IgD-negative memory B cell (primary cell): ENCODE results near the gene FXYD6. TPM values are rescaled to one million over a fixed set of nuclear protein-coding genes. Genes with fewer than 3 reads are reported as not detected.

Experiments
- H3K27ac Mint-ChIP-seq, 3 donors: one replicate each; pipeline ENCODE4 v1.8.0; 2020 to 2022; ENCODE audit warnings: mild to moderate bottlenecking in 3 of 3, mixed read lengths in 3 of 3, moderate library complexity in 1 of 3
- H3K27me3 Mint-ChIP-seq: one replicate; pipeline ENCODE4 v1.8.0; 2021; ENCODE audit warnings: mixed read lengths
- H3K36me3 Mint-ChIP-seq: one replicate; pipeline ENCODE4 v1.8.0; 2020; ENCODE audit warnings: mild to moderate bottlenecking, mixed read lengths
- H3K4me1 Mint-ChIP-seq, 3 donors: one replicate each; pipeline ENCODE4 v1.8.0; 2020 to 2022; ENCODE audit warnings: mixed read lengths in 3 of 3, mild to moderate bottlenecking in 1 of 3
- H3K4me3 Mint-ChIP-seq, 4 donors: one replicate each; pipeline ENCODE4 v1.8.0; 2020 to 2022; ENCODE audit warnings: mild to moderate bottlenecking in 4 of 4, mixed read lengths in 4 of 4, moderate library complexity in 3 of 4
- H3K9me3 Mint-ChIP-seq, 3 donors: one replicate each; pipeline ENCODE4 v1.8.0; 2020 to 2021; ENCODE audit warnings: mixed read lengths in 3 of 3, mild to moderate bottlenecking in 1 of 3
- polyA plus RNA-seq: library from polyadenylated mRNA; unstranded; fragments of 300-500 nt; fragmentation: Illumina TruSeq; gene quantifications from one replicate; pipeline ENCODE4 v1.2.3, GENCODE V29; 2021

The FXYD6 gene
- polyA plus RNA-seq, 1 donor from 2014 or later = not detected

DNA sequence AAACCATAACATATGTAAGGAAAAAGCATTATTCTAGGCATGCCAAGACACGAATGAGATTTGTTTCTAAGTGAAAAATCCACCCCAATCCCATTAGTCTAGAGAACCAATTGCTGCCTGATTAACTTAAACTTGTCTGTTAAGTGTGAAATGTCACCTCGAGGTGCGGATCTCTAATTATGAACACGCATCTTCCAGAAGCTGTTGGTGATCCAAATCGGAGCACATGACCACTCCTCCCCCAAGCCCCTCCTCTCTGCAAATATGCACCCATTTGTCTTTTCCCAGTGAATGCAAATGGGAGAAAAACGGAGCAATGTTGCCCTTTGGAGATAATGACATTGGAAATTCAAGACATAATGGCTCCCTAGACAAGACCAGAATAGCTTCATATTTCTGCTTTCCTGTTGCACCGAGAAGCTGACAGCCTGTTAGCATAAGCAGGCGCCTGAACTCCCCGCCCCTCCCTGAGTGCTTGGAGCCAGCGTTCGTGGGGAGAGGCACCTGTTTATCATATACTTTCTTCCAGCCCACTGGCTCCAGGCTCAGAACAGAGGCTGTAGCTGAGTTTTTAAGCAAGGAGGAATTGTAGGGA lies 6.0 kb upstream of the FXYD6 start:
- Mint-ChIP-seq H3K36me3 (peaks cover 2% of the 10 kb centered on the region), H3K4me1 (peaks cover 0 to 4% (median 0%) of the 10 kb centered on the region in 3 donors), H3K9me3 (no peaks in the 10 kb centered on the region), H3K27me3 (peaks cover 27% of the 10 kb centered on the region), H3K27ac (no peak overlapping the region), H3K4me3 (no peak overlapping the region)

GRCh38 chr11:117881217-117881616 lies 4.8 kb upstream of the FXYD6 start:
- no peaks in the 10 kb centered on the region for H3K9me3 Mint-ChIP-seq
- peaks cover 36% of the 10 kb centered on the region for H3K27me3 Mint-ChIP-seq
- H3K27ac Mint-ChIP-seq = no peak overlapping the region
- H3K4me3 Mint-ChIP-seq = no peak overlapping the region
- peaks cover under 1 to 7% (median 4%) of the 10 kb centered on the region in 3 donors for H3K4me1 Mint-ChIP-seq
- peaks cover 2% of the 10 kb centered on the region for H3K36me3 Mint-ChIP-seq

- peaks cover 3% of the 10 kb centered on the region for H3K36me3 Mint-ChIP-seq
- peaks cover 50% of the 10 kb centered on the region for H3K27me3 Mint-ChIP-seq
- H3K27ac Mint-ChIP-seq = no peak overlapping the region
- peaks cover 4 to 19% (median 7%) of the 10 kb centered on the region in 3 donors for H3K4me1 Mint-ChIP-seq
- H3K9me3 Mint-ChIP-seq = no peaks in the 10 kb centered on the region
- H3K4me3 Mint-ChIP-seq = no peak overlapping the region
Observed at GRCh38 chr11:117879516-117880480, 3.3 kb upstream of the FXYD6 start.

- Mint-ChIP-seq H3K9me3 (no peaks in the 10 kb centered on the region), H3K27me3 (peaks cover 53% of the 10 kb centered on the region), H3K36me3 (peaks cover 1% of the 10 kb centered on the region), H3K4me3 (no peak overlapping the region), H3K27ac (no peak overlapping the region), H3K4me1 (peaks cover 4 to 23% (median 8%) of the 10 kb centered on the region in 3 donors)
Observed at GRCh38 chr11:117878939-117879475, 2.5 kb upstream of the FXYD6 start.

GRCh38 chr11:117878314-117878938 lies 2.0 kb upstream of the FXYD6 start:
- Mint-ChIP-seq H3K36me3 (peaks cover 1% of the 10 kb centered on the region), H3K27me3 (peaks cover 56% of the 10 kb centered on the region), H3K27ac (no peak overlapping the region), H3K4me1 (peaks cover 4 to 26% (median 9%) of the 10 kb centered on the region in 3 donors), H3K4me3 (peak overlapping the region in 1 of 4 donors; percentile 12), H3K9me3 (no peaks in the 10 kb centered on the region)

GRCh38 chr11:117877120-117877784 lies 794 bp upstream of the FXYD6 start:
- Mint-ChIP-seq H3K27me3 (peaks cover 60% of the 10 kb centered on the region), H3K4me3 (peak overlapping the region in 1 of 4 donors; percentile 55)

DNA sequence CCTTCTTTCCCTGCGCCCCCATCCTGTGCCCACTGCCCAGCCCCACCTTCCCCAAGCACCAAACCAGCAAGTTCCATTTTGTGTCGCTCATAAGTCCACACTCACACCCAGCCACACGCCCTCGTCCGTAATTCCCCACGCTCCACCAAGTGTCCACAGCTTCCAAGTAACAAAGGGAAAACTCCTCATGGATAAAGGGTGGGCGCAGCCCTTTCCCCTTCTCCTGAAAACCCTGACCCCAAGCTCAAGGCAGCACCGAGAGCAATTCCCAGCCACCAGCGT lies 458 bp downstream of the FXYD6 start:
- Mint-ChIP-seq H3K4me3 (peak overlapping the region in 3 of 4 donors; percentile 56 to 87 (median 68)), H3K9me3 (no peaks in the 10 kb centered on the region), H3K27ac (no peak overlapping the region), H3K36me3 (peaks cover 1% of the 10 kb centered on the region), H3K27me3 (peaks cover 64% of the 10 kb centered on the region), H3K4me1 (peaks cover 4 to 28% (median 9%) of the 10 kb centered on the region in 3 donors)

More at GRCh38 chr11:117877120-117877784, 794 bp upstream of the FXYD6 start:
- H3K9me3 Mint-ChIP-seq = no peaks in the 10 kb centered on the region
- H3K27ac Mint-ChIP-seq = peak overlapping the region in 1 of 3 donors; percentile 74
- peaks cover 4 to 28% (median 9%) of the 10 kb centered on the region in 3 donors for H3K4me1 Mint-ChIP-seq
- peaks cover 1% of the 10 kb centered on the region for H3K36me3 Mint-ChIP-seq

- H3K27me3 Mint-ChIP-seq = peaks cover 62% of the 10 kb centered on the region
- peaks cover 1% of the 10 kb centered on the region for H3K36me3 Mint-ChIP-seq
- no peaks in the 10 kb centered on the region for H3K9me3 Mint-ChIP-seq
- no peak overlapping the region for H3K27ac Mint-ChIP-seq
- H3K4me1 Mint-ChIP-seq = peaks cover 0 to 28% (median 9%) of the 10 kb centered on the region in 3 donors
- H3K4me3 Mint-ChIP-seq = peak overlapping the region in 3 of 4 donors; percentile 56 to 87 (median 68)
Observed at GRCh38 chr11:117875382-117876058, 938 bp downstream of the FXYD6 start.

DNA sequence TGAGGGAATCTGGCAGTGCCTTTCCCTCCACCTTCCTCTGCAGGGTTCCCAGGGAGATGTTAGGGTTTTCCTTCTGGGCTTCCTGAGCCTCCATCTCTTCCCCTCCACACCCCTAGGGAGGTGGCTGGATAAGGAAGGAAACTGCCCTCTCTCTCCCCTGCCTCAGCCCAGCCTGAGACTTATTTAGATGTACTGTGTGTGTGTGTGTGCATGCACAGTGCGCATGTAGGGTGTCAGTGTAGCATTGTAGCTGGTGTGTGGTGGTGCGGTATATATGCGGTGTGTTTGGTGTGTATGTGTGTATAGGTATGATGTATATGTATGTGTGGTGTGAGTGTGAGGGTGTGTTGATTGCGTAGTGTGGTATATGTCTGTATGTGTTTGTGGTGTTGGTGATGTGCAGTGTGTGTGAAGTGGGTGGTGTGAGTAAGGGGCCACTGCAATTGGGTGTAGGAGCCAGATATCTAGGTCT lies 1.5 kb downstream of the FXYD6 start:
- Mint-ChIP-seq H3K4me1 (peaks cover 0 to 28% (median 9%) of the 10 kb centered on the region in 3 donors), H3K27me3 (peaks cover 60% of the 10 kb centered on the region), H3K27ac (no peak overlapping the region), H3K9me3 (no peaks in the 10 kb centered on the region), H3K36me3 (peaks cover 1% of the 10 kb centered on the region), H3K4me3 (peak overlapping the region in 1 of 4 donors; percentile 56)

- Mint-ChIP-seq H3K9me3 (no peaks in the 10 kb centered on the region), H3K4me1 (peaks cover 0 to 28% (median 9%) of the 10 kb centered on the region in 3 donors), H3K4me3 (peak overlapping the region in 2 of 4 donors; percentile 3 to 73), H3K27me3 (peaks cover 60% of the 10 kb centered on the region), H3K36me3 (peaks cover 1% of the 10 kb centered on the region), H3K27ac (no peak overlapping the region)
Observed at GRCh38 chr11:117874253-117874909, 2.1 kb downstream of the FXYD6 start.

GRCh38 chr11:117873828-117874125 lies 2.7 kb downstream of the FXYD6 start:
- Mint-ChIP-seq H3K27ac (no peak overlapping the region), H3K36me3 (peaks cover 1% of the 10 kb centered on the region), H3K9me3 (no peaks in the 10 kb centered on the region), H3K4me3 (no peak overlapping the region), H3K4me1 (peaks cover 0 to 28% (median 9%) of the 10 kb centered on the region in 3 donors), H3K27me3 (peaks cover 55% of the 10 kb centered on the region)

DNA sequence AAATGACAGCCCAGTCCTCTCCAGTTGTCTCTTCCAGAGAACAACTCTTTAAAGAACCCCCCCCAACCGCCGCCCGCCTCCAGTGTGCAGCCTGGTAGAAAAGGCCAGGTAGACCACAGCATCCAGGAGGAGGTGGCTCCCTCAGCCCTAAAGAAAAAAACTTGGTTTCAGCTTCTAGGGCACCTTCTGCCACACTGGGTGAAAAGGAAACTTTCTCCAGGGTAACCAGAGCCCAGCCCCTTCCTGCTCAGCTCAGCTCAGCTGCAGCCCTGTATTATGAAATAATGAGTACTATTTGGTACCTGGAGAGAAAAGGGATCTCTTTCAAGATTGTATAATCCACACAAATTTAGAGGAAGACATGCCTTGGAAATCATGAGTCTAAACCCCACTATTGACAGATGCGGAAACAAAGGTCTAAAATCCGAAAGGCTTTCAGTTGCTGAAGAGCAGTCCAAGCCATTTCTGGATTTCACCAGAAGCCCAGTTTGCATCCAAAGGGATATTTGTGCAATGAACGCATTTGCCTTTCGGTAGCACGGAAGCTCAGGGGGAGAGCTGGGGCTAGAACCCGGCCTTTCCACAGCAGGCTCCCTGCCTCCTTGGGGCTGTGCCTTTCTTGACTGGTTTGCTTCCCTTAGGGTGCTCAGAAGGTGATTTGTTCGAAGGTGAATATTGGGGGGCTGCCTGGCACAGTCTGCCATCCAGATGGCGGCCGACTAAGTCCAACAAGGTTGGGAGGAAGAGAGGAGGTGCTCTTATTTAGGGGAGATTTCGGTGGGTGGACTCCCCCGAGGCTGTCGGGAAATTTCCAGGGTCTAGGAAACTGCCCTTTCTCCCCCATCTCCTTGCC lies 3.3 kb downstream of the FXYD6 start:
- peaks cover 51% of the 10 kb centered on the region for H3K27me3 Mint-ChIP-seq
- peaks cover 0 to 28% (median 9%) of the 10 kb centered on the region in 3 donors for H3K4me1 Mint-ChIP-seq
- no peaks in the 10 kb centered on the region for H3K9me3 Mint-ChIP-seq
- no peak overlapping the region for H3K4me3 Mint-ChIP-seq
- no peak overlapping the region for H3K27ac Mint-ChIP-seq
- peaks cover 1% of the 10 kb centered on the region for H3K36me3 Mint-ChIP-seq

GRCh38 chr11:117872420-117872961 lies 4.0 kb downstream of the FXYD6 start:
- Mint-ChIP-seq H3K27me3 (peaks cover 48% of the 10 kb centered on the region), H3K36me3 (peaks cover 1% of the 10 kb centered on the region), H3K4me1 (peaks cover 0 to 28% (median 9%) of the 10 kb centered on the region in 3 donors), H3K4me3 (no peak overlapping the region), H3K27ac (no peak overlapping the region), H3K9me3 (no peaks in the 10 kb centered on the region)
